Activated naive CD8-positive, alpha-beta T cell treated with anti-CD3 and anti-CD28 coated beads, Interleukin-2, amount 10 ng/mL, durations not matched to agents 7 days and 5 days (primary cell): Measurements from ENCODE around the gene DPP6. TPM values are rescaled to one million over a fixed set of nuclear protein-coding genes. Genes with fewer than 3 reads are reported as not detected.
"Not testable (repeated sequence)": the region's sequence is repeated elsewhere in the genome, so short reads cannot be mapped to it uniquely, and the experiment has no call there.

Experiments used
- ATAC-seq: fragments of 150-1000 bp; cut with Tn5 transposase; one replicate; pipeline ENCODE4 v1.10.0; 2021; ENCODE audit warnings: low read depth, moderate library complexity
- POLR2A ChIA-PET: fragments of 350-600 bp; sonication (Branson Sonifier 250); formaldehyde crosslinking; loops from one replicate; lab custom pipeline; 2021; ENCODE audit warnings: antibody characterized with exemption; lab: Charles Lee
- DNase-seq: peaks from one replicate; pipeline ENCODE4 v3.0.0; 2021
- H3K27ac Mint-ChIP-seq: one replicate; pipeline ENCODE4 v1.8.0; 2022; ENCODE audit warnings: mild to moderate bottlenecking, mixed read lengths
- H3K27me3 Mint-ChIP-seq: one replicate; pipeline ENCODE4 v1.8.0; 2022; ENCODE audit warnings: mild to moderate bottlenecking, moderate library complexity, mixed read lengths
- H3K36me3 Mint-ChIP-seq: one replicate; pipeline ENCODE4 v1.8.0; 2021; ENCODE audit warnings: mild to moderate bottlenecking, mixed read lengths
- H3K4me1 Mint-ChIP-seq: one replicate; pipeline ENCODE4 v1.8.0; 2021; ENCODE audit warnings: mixed read lengths
- H3K4me3 Mint-ChIP-seq: one replicate; pipeline ENCODE4 v1.8.0; 2022; ENCODE audit warnings: mild to moderate bottlenecking, moderate library complexity, mixed read lengths
- H3K9me3 Mint-ChIP-seq: one replicate; pipeline ENCODE4 v1.8.0; 2021; ENCODE audit warnings: mixed read lengths
- total RNA-seq, 2 experiments: library from RNA; stranded (reverse); gene quantifications; one replicate each; pipeline ENCODE4 v1.2.3, GENCODE V29; 2021

Gene DPP6
- total RNA-seq, 2 experiments from 2014 or later = not detected

- H3K27ac Mint-ChIP-seq, H3K9me3 Mint-ChIP-seq, H3K4me1 Mint-ChIP-seq, DNase-seq, H3K4me3 Mint-ChIP-seq, ATAC-seq, H3K36me3 Mint-ChIP-seq, H3K27me3 Mint-ChIP-seq, POLR2A ChIA-PET: not testable (repeated sequence)
Measured at GRCh38 chr7:154148791-154149516, 96.8 kb downstream of the DPP6 start.

- POLR2A ChIA-PET, ATAC-seq, H3K9me3 Mint-ChIP-seq, H3K4me1 Mint-ChIP-seq, H3K36me3 Mint-ChIP-seq, H3K27me3 Mint-ChIP-seq, H3K4me3 Mint-ChIP-seq, DNase-seq, H3K27ac Mint-ChIP-seq: not testable (repeated sequence)
Measured at GRCh38 chr7:154150656-154151055, 98.5 kb downstream of the DPP6 start.

- H3K36me3 Mint-ChIP-seq, DNase-seq, H3K27ac Mint-ChIP-seq: not testable (repeated sequence)
Measured at GRCh38 chr7:154151306-154151705, 99.1 kb downstream of the DPP6 start.

GRCh38 chr7:154155928-154156327 lies 103.7 kb downstream of the DPP6 start:
- H3K27me3 Mint-ChIP-seq, H3K36me3 Mint-ChIP-seq, POLR2A ChIA-PET, DNase-seq, H3K4me1 Mint-ChIP-seq, H3K4me3 Mint-ChIP-seq, H3K9me3 Mint-ChIP-seq, H3K27ac Mint-ChIP-seq, ATAC-seq: not testable (repeated sequence)

More at GRCh38 chr7:154151306-154151705, 99.1 kb downstream of the DPP6 start:
- ATAC-seq, H3K27me3 Mint-ChIP-seq, H3K4me3 Mint-ChIP-seq, POLR2A ChIA-PET, H3K4me1 Mint-ChIP-seq, H3K9me3 Mint-ChIP-seq: not testable (repeated sequence)

GRCh38 chr7:154162921-154163320 lies 110.7 kb downstream of the DPP6 start:
- POLR2A ChIA-PET, DNase-seq, H3K27me3 Mint-ChIP-seq, H3K36me3 Mint-ChIP-seq, ATAC-seq, H3K4me3 Mint-ChIP-seq, H3K27ac Mint-ChIP-seq, H3K9me3 Mint-ChIP-seq, H3K4me1 Mint-ChIP-seq: not testable (repeated sequence)

- H3K4me1 Mint-ChIP-seq, DNase-seq, H3K9me3 Mint-ChIP-seq, H3K27me3 Mint-ChIP-seq, ATAC-seq, H3K36me3 Mint-ChIP-seq, H3K27ac Mint-ChIP-seq, POLR2A ChIA-PET, H3K4me3 Mint-ChIP-seq: not testable (repeated sequence)
Measured at GRCh38 chr7:154163642-154164041, 111.4 kb downstream of the DPP6 start.

- Mint-ChIP-seq H3K27me3 (no peaks in the 10 kb centered on the region), H3K27ac (no peak overlapping the region), H3K36me3 (no peaks in the 10 kb centered on the region), H3K4me1 (no peaks in the 10 kb centered on the region), H3K9me3 (no peaks in the 10 kb centered on the region), H3K4me3 (no peak overlapping the region)
- DNase-seq (no peak), ATAC-seq (no peak)
- POLR2A ChIA-PET = no interaction called here
Measured at GRCh38 chr7:154167051-154167450, 114.9 kb downstream of the DPP6 start.

- POLR2A ChIA-PET = no interaction called here
- ATAC-seq = no peak
- no peak overlapping the region for H3K27ac Mint-ChIP-seq
- H3K9me3 Mint-ChIP-seq = no peaks in the 10 kb centered on the region
- no peaks in the 10 kb centered on the region for H3K27me3 Mint-ChIP-seq
- H3K4me3 Mint-ChIP-seq = no peak overlapping the region
- no peaks in the 10 kb centered on the region for H3K36me3 Mint-ChIP-seq
- no peaks in the 10 kb centered on the region for H3K4me1 Mint-ChIP-seq
- DNase-seq = no peak
Measured at GRCh38 chr7:154167807-154168206, 115.6 kb downstream of the DPP6 start.

GRCh38 chr7:154171422-154171821 lies 119.2 kb downstream of the DPP6 start:
- DNase-seq (no peak), ATAC-seq (no peak)
- POLR2A ChIA-PET = no interaction called here
- no peak overlapping the region for H3K4me3 Mint-ChIP-seq
- H3K27ac Mint-ChIP-seq = no peak overlapping the region
- no peaks in the 10 kb centered on the region for H3K4me1 Mint-ChIP-seq
- no peaks in the 10 kb centered on the region for H3K9me3 Mint-ChIP-seq
- no peaks in the 10 kb centered on the region for H3K27me3 Mint-ChIP-seq
- H3K36me3 Mint-ChIP-seq = no peaks in the 10 kb centered on the region

GRCh38 chr7:154172236-154172635 lies 120.0 kb downstream of the DPP6 start:
- H3K27me3 Mint-ChIP-seq = no peaks in the 10 kb centered on the region
- H3K9me3 Mint-ChIP-seq = peaks cover under 1% of the 10 kb centered on the region
- no peak overlapping the region for H3K27ac Mint-ChIP-seq
- POLR2A ChIA-PET = no interaction called here
- H3K4me3 Mint-ChIP-seq = no peak overlapping the region
- no peaks in the 10 kb centered on the region for H3K4me1 Mint-ChIP-seq
- DNase-seq (no peak), ATAC-seq (no peak)
- no peaks in the 10 kb centered on the region for H3K36me3 Mint-ChIP-seq

- H3K4me3 Mint-ChIP-seq = no peak overlapping the region
- H3K9me3 Mint-ChIP-seq = peaks cover 7% of the 10 kb centered on the region
- no peak for ATAC-seq
- H3K27ac Mint-ChIP-seq = no peak overlapping the region
- H3K4me1 Mint-ChIP-seq = no peaks in the 10 kb centered on the region
- H3K36me3 Mint-ChIP-seq = no peaks in the 10 kb centered on the region
- POLR2A ChIA-PET = no interaction called here
- DNase-seq = no peak
- H3K27me3 Mint-ChIP-seq = no peaks in the 10 kb centered on the region
Measured at GRCh38 chr7:154177584-154177983, 125.4 kb downstream of the DPP6 start.

GRCh38 chr7:154178895-154179294 lies 126.7 kb downstream of the DPP6 start:
- Mint-ChIP-seq H3K4me1 (no peaks in the 10 kb centered on the region), H3K27me3 (no peaks in the 10 kb centered on the region), H3K9me3 (peaks cover 7% of the 10 kb centered on the region), H3K36me3 (no peaks in the 10 kb centered on the region), H3K4me3 (no peak overlapping the region), H3K27ac (no peak overlapping the region)
- ATAC-seq (no peak), DNase-seq (no peak)
- POLR2A ChIA-PET = no interaction called here

GRCh38 chr7:154183482-154183881 lies 131.3 kb downstream of the DPP6 start:
- ATAC-seq (no peak), DNase-seq (no peak)
- Mint-ChIP-seq H3K9me3 (peaks cover 2% of the 10 kb centered on the region), H3K36me3 (no peaks in the 10 kb centered on the region), H3K4me3 (no peak overlapping the region), H3K27ac (no peak overlapping the region), H3K4me1 (no peaks in the 10 kb centered on the region), H3K27me3 (no peaks in the 10 kb centered on the region)
- POLR2A ChIA-PET = no interaction called here

- H3K27ac Mint-ChIP-seq = no peak overlapping the region
- no peaks in the 10 kb centered on the region for H3K4me1 Mint-ChIP-seq
- POLR2A ChIA-PET = no interaction called here
- H3K36me3 Mint-ChIP-seq = no peaks in the 10 kb centered on the region
- H3K9me3 Mint-ChIP-seq = no peaks in the 10 kb centered on the region
- no peaks in the 10 kb centered on the region for H3K27me3 Mint-ChIP-seq
- ATAC-seq = no peak
- no peak for DNase-seq
- no peak overlapping the region for H3K4me3 Mint-ChIP-seq
Measured at GRCh38 chr7:154183946-154184345, 131.7 kb downstream of the DPP6 start.
